Colonic mucosa (tissue), 4 donors: Measurements from ENCODE around the gene KPTN. TPM values are rescaled to one million over a fixed set of nuclear protein-coding genes. Genes with fewer than 3 reads are reported as not detected.

ENCODE experiments used
- DNase-seq: peaks from one replicate; pipeline ENCODE4 v3.0.0-alpha.2; 2020
- H3K27ac ChIP-seq: fragments of 200-600 bp; one replicate; pipeline ENCODE4 v1.8.0; 2021
- H3K27me3 ChIP-seq: fragments of 200-600 bp; one replicate; pipeline ENCODE4 v1.8.0; 2021
- H3K36me3 ChIP-seq: fragments of 200-600 bp; one replicate; pipeline ENCODE4 v1.8.0; 2021
- H3K4me1 ChIP-seq: fragments of 200-600 bp; one replicate; pipeline ENCODE4 v1.8.0; 2021; ENCODE audit warnings: mild to moderate bottlenecking
- H3K4me3 ChIP-seq: fragments of 200-600 bp; one replicate; pipeline ENCODE4 v1.8.0; 2021
- H3K9ac ChIP-seq, 2 donors: one replicate each; pipeline ENCODE4 v1.7.0; 2013; ENCODE audit warnings: control low read depth in 2 of 2, low read depth in 2 of 2, low read length in 2 of 2
- H3K9me3 ChIP-seq: fragments of 200-600 bp; one replicate; pipeline ENCODE4 v1.8.0; 2021
- CTCF ChIP-seq: fragments of 200-600 bp; IDR thresholded peaks from one replicate; pipeline ENCODE4 v1.8.0; 2022; ENCODE audit warnings: antibody characterized with exemption, mild to moderate bottlenecking
- intact Hi-C: fragments of 100-400 bp; cut with DNase I; formaldehyde crosslinking; loops from one replicate; pipeline ENCODE4 v1.14.1; 2022
- total RNA-seq, 2 donors: library from RNA; stranded (reverse); fragmentation: NEBNext Ultra II Directional in 1 of 2; extraction: Animal tissue kit (Norgen Biotek cat#: 25700) in 1 of 2; gene quantifications; one replicate each; pipeline ENCODE4 v1.2.1, GENCODE V29; 2021
- donor health status: healthy.
- donor health status: DM: no; HTN: no; CAD: no.
- donor health status: DM: no; HTN: no; CAD: no.

KPTN gene
- total RNA-seq, 2 donors from 2014 or later, result 8.6 to 13.3 TPM

GRCh38 chr19:47507924-47508553 lies 24.0 kb upstream of the KPTN start:
- Histone ChIP-seq H3K9me3 (no peaks in the 10 kb centered on the region), H3K36me3 (peaks cover 9% of the 10 kb centered on the region), H3K27me3 (no peaks in the 10 kb centered on the region), H3K4me1 (peaks cover 8% of the 10 kb centered on the region), H3K27ac (no peak overlapping the region), H3K9ac (no peak overlapping the region), H3K4me3 (no peak overlapping the region)
- DNase-seq, result no peak
- no peak for TF ChIP-seq CTCF
- intact Hi-C loops, result no loop called here

- Histone ChIP-seq H3K9me3 (no peaks in the 10 kb centered on the region), H3K36me3 (peaks cover 15% of the 10 kb centered on the region), H3K27ac (no peak overlapping the region), H3K4me3 (no peak overlapping the region), H3K4me1 (peaks cover 5% of the 10 kb centered on the region), H3K27me3 (no peaks in the 10 kb centered on the region), H3K9ac (no peak overlapping the region)
- TF ChIP-seq CTCF, result no peak
- intact Hi-C loops, result no loop called here
- no peak for DNase-seq
Measured at GRCh38 chr19:47507012-47507411, 23.0 kb upstream of the KPTN start.

GRCh38 chr19:47506459-47506858 lies 22.4 kb upstream of the KPTN start:
- H3K27me3 ChIP-seq, result no peaks in the 10 kb centered on the region
- intact Hi-C loops, result no loop called here
- no peak overlapping the region for H3K9ac ChIP-seq
- no peaks in the 10 kb centered on the region for H3K4me1 ChIP-seq
- H3K36me3 ChIP-seq, result peaks cover 17% of the 10 kb centered on the region
- no peak overlapping the region for H3K27ac ChIP-seq
- H3K9me3 ChIP-seq, result no peaks in the 10 kb centered on the region
- TF ChIP-seq CTCF, result no peak
- H3K4me3 ChIP-seq, result no peak overlapping the region
- DNase-seq, result no peak

GRCh38 chr19:47505506-47505905 lies 21.5 kb upstream of the KPTN start:
- DNase-seq, result no peak
- Histone ChIP-seq H3K4me1 (no peaks in the 10 kb centered on the region), H3K27me3 (no peaks in the 10 kb centered on the region), H3K9me3 (no peaks in the 10 kb centered on the region), H3K27ac (no peak overlapping the region), H3K4me3 (no peak overlapping the region), H3K36me3 (peaks cover 20% of the 10 kb centered on the region), H3K9ac (no peak overlapping the region)
- no peak for TF ChIP-seq CTCF
- intact Hi-C loops, result no loop called here

- Histone ChIP-seq H3K4me1 (no peaks in the 10 kb centered on the region), H3K9me3 (no peaks in the 10 kb centered on the region), H3K4me3 (no peak overlapping the region), H3K27me3 (no peaks in the 10 kb centered on the region), H3K9ac (no peak overlapping the region), H3K36me3 (peaks cover 20% of the 10 kb centered on the region), H3K27ac (no peak overlapping the region)
- intact Hi-C loops, result no loop called here
- no peak for DNase-seq
- TF ChIP-seq CTCF, result no peak
Measured at GRCh38 chr19:47503826-47504150, 19.8 kb upstream of the KPTN start.
